SIG-M5 treated with dmso at 0.1 percent for 504 hours (cell line): ENCODE data around the gene EDN3.

Source experiments
- DNase-seq: peaks from one replicate; lab custom pipeline; 2025; ENCODE audit not compliant: unreplicated experiment; lab: John Stamatoyannopoulos, UW

The EDN3 gene

DNA sequence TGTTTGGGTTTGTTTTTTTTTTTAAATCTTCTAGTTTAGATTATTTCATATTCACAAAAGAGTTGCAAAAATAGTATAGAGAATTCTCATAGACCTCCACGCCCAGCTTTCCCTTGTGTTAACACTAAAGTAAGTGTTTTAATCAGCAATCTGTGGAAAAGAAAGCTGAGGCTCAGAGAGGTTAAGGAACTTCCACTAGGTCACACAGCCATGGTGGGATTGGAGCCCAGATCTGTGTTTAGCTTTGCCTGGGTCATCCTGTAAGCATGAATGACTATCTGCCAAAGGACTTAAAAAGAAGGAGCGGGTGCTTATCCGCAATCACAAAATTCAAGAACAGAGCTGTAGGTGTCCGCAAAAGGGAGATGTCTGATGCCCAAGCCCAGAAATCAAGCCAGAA lies 60.5 kb downstream of the EDN3 start:
- no peak for DNase-seq

DNA sequence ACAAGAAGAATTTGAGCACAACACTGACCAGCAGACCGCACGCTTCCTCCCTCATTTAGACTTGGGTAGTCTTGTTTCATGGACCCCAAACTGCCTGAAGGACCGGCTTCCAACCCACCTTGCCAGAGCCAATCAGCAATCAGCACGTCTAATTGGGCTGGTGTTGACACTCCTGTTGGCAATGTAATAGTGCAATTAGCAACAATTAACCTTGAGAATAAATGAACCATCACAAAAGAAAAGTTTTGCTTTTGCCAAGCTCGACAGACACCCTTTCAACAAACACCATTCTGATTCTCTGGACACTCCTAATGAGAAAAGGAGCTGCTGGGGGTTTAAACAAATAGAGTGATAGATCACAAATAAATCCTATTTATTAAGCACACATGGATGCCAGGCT lies 61.0 kb downstream of the EDN3 start:
- no peak for DNase-seq

DNA sequence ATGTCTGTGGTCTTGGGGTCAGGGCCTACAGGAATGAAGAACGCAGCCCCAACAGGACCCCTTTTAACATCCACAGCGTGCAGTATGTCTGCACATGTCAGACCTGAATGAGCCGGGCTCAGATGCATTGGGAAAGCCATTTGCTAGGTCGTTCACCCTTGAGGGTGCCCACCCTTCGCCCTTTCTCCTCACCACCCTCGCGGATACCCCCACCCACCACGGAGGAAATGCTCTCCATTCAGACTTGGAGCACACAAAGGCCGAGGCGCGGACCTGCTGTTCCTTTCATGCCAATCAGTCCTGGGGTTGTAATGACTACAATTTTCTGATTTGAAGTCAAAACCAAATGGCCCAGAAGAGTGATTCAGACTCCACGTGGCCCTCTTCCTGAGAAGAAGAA lies 62.7 kb downstream of the EDN3 start:
- DNase-seq = no peak

DNA sequence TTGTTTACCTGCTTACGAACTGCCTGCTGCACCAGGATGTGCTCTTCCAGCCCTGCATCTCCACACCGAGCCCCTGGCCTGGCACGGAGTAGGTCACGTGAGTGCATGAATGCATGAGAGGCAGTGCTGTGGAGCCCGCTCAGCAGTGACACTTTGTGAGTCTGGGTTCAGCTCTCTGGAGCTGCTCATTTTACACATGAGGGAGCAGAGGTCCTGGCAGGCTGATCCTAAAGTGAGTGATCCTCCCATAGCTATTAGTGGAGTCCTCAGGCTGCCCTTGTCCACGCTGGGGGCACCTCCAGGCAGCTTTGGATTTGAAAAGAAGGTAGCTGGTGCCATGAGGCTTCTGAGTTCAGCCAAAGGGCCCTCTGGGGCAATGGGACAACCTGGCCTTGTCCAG lies 64.2 kb downstream of the EDN3 start:
- no peak for DNase-seq

DNA sequence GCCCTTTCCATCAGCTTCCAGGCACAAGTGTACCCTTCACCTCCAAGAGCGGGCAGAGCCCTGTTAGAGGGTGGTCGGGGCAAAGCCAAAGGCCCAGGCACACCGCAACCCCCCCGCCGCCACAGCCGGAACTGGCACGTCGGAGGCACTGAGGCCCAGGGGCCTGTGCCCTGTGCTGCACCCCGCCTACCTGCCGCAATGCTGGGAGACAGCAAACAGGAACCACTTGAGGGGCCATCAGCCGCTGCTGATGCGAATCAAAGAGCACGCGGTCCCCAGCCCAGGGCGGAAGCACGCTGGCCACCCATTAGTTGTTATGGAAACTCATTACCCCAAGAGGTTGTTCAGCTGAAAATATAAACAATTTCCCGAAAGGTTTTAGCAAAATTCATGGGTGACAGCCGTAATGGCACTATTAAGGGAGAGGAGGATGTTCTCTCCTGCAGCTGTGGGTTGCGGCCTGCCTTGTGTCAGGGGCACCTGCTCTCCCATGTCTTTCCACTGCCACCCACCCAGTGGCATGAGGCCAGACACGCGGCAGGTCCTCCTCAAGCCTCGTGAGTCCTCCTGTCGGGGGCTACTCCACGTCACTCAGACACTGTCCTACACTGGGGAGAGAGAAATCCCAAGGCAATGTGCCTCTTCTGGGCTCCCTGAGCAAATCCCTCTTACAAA lies 65.3 kb downstream of the EDN3 start:
- DNase-seq = no peak

DNA sequence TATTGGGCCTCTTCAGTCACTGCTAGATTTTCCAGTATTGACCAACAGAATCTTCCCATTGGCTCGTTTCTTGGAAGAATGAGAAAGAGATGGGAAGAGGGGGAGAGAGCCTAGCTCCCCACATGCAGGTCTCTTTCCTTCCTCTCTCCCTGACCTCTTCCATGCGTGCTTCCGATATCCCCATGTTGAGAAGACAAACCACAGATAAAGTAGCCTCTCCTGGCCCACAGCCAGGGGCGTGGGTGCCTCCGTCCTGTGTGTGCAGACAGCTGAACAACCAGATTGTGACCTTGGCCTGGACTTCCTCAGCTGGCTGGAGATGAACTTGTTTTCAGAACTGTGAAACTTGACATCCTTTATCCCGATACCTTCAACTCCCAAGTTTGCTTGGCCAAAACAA lies 71.0 kb downstream of the EDN3 start:
- DNase-seq = no peak

DNA sequence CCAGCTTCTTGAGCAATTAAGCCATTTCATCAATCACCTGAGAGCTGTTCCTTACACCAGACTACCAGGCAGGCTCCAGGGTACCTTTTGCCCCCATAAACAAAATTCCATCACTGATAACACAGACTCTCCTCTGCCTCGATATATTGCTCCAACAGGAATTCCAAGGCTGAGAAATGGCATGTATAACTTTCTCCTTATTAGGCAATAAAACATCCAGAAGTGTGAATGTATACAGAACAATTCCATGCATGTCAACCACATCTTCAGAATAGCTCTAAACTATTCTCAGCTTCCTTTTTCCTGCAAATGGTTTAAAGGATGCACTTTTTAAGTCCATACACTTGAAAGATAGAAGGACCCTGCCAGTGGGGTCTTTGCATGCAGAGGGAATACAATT lies 73.8 kb downstream of the EDN3 start:
- no peak for DNase-seq

DNA sequence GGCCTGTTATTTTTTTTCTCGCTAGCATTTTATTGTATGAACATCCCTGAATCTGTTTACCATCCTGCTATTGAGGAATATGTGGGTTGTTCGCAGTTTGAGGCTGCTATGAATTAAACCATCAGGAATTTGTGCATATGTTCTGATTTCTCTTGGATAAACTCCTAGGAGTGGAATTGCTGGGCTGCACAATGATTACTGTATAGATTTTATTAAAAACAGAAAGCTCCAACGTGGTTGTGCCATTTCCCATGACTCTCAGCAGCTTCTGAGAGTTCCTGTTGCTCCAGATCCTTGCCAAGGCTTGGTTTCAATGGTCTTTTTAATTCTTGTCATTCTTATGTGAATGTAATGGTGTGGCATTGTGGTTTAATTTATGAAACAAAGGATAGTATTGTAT lies 75.1 kb downstream of the EDN3 start:
- no peak for DNase-seq
